ENCODE results near the gene TOX3. TPM values are rescaled to one million over a fixed set of nuclear protein-coding genes. Genes with fewer than 3 reads are reported as not detected.

TOX3 gene
- total and polyA plus RNA-seq, 2 experiments from 2014 or later, result 9.8 to 15.6 TPM

DNA sequence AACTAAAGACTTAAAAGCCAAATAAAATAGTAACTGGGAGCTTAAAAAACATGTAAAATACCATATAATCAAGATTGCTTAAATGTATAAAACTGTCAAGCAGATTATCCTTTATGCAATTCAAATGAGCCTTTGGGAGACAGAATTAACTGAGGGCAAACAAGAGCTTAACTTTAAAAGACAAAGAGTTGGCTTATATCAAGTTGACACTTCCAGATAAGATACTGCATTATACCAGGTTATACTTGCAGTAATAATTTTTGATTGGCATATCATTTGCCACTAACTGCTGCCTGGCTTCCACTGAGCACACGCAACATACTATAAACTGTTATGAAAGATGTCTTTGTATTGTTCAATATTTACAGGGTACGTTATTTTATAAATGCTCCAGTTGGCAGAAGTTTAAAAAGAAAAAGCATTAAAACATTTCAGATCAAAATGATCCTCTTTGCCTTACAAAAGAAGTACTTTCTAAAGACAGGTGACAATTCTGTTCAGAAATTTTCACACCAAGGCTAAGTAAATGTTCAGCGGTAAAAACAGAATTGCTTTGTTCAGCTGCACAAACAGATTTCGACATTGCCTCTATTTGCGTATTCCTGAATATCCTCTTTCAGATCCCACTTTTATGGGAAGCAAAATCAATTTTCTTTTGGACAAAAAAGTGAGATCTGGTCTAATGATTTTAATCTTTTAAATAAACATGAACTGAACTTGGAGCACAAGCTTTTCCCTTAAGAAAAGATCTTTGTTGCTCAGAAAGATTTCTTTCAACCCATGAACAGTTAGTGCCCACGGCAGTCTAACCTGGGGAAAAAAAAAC lies 50.7 kb downstream of the TOX3 start:
- Mint-ChIP-seq H3K9me3 (no peaks in the 10 kb centered on the region), H3K27ac (peak overlapping the region; percentile 28; the same call in 1 of the 2 replicates), H3K4me1 (peaks cover 47% of the 10 kb centered on the region), H3K27me3 (ENCODE audit: insufficient read depth, low read depth, poor library complexity) (no peaks in the 10 kb centered on the region), H3K4me3 (no peak overlapping the region), H3K36me3 (ENCODE audit: low read depth) (peaks cover under 1% of the 10 kb centered on the region; the same call in 1 of the 3 replicates)
- no peak overlapping the region for H3K4me3 ChIP-seq
- no peak overlapping the region for H3K27ac ChIP-seq (ENCODE audit: low read depth)
- H4K20me1 ChIP-seq (replicated peaks; ENCODE audit: insufficient read depth), result no peaks in the 10 kb centered on the region
- no peak for TF ChIP-seq EZH2 (IDR thresholded peaks at IDR 0.05; ENCODE audit: low read depth, unreplicated experiment)
- TF ChIP-seq, protein P1, sequence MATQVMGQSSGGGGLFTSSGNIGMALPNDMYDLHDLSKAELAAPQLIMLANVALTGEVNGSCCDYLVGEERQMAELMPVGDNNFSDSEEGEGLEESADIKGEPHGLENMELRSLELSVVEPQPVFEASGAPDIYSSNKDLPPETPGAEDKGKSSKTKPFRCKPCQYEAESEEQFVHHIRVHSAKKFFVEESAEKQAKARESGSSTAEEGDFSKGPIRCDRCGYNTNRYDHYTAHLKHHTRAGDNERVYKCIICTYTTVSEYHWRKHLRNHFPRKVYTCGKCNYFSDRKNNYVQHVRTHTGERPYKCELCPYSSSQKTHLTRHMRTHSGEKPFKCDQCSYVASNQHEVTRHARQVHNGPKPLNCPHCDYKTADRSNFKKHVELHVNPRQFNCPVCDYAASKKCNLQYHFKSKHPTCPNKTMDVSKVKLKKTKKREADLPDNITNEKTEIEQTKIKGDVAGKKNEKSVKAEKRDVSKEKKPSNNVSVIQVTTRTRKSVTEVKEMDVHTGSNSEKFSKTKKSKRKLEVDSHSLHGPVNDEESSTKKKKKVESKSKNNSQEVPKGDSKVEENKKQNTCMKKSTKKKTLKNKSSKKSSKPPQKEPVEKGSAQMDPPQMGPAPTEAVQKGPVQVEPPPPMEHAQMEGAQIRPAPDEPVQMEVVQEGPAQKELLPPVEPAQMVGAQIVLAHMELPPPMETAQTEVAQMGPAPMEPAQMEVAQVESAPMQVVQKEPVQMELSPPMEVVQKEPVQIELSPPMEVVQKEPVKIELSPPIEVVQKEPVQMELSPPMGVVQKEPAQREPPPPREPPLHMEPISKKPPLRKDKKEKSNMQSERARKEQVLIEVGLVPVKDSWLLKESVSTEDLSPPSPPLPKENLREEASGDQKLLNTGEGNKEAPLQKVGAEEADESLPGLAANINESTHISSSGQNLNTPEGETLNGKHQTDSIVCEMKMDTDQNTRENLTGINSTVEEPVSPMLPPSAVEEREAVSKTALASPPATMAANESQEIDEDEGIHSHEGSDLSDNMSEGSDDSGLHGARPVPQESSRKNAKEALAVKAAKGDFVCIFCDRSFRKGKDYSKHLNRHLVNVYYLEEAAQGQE (IDR thresholded peaks at IDR 0.05; ENCODE audit: unreplicated experiment), result no peak
- TF ChIP-seq STAT1 (IDR thresholded peaks at IDR 0.05; ENCODE audit: unreplicated experiment), result no peak
- TF ChIP-seq EZH2phosphoT487 (IDR thresholded peaks at IDR 0.05; ENCODE audit: unreplicated experiment), result no peak
- TF ChIP-seq CREB1 (CRISPR knock-in tag; IDR thresholded peaks at IDR 0.05; ENCODE audit: low read depth), result no peak
- no peak for TF ChIP-seq ZNF331 (CRISPR knock-in tag; IDR thresholded peaks at IDR 0.05; ENCODE audit: low read depth)
- TF ChIP-seq NANOG (IDR thresholded peaks at IDR 0.05; ENCODE audit: borderline replicate concordance), result no peak
- no peak for TF ChIP-seq JUNB (IDR thresholded peaks at IDR 0.05; ENCODE audit: unreplicated experiment)
- TF ChIP-seq, protein P2, sequence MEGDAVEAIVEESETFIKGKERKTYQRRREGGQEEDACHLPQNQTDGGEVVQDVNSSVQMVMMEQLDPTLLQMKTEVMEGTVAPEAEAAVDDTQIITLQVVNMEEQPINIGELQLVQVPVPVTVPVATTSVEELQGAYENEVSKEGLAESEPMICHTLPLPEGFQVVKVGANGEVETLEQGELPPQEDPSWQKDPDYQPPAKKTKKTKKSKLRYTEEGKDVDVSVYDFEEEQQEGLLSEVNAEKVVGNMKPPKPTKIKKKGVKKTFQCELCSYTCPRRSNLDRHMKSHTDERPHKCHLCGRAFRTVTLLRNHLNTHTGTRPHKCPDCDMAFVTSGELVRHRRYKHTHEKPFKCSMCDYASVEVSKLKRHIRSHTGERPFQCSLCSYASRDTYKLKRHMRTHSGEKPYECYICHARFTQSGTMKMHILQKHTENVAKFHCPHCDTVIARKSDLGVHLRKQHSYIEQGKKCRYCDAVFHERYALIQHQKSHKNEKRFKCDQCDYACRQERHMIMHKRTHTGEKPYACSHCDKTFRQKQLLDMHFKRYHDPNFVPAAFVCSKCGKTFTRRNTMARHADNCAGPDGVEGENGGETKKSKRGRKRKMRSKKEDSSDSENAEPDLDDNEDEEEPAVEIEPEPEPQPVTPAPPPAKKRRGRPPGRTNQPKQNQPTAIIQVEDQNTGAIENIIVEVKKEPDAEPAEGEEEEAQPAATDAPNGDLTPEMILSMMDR (conservative IDR thresholded peaks at IDR 0.05; ENCODE audit: low read depth in 2 of 2), result no peak
- no peak for TF ChIP-seq ZNF114 (CRISPR knock-in tag; IDR thresholded peaks at IDR 0.05)
- TF ChIP-seq, protein P3, sequence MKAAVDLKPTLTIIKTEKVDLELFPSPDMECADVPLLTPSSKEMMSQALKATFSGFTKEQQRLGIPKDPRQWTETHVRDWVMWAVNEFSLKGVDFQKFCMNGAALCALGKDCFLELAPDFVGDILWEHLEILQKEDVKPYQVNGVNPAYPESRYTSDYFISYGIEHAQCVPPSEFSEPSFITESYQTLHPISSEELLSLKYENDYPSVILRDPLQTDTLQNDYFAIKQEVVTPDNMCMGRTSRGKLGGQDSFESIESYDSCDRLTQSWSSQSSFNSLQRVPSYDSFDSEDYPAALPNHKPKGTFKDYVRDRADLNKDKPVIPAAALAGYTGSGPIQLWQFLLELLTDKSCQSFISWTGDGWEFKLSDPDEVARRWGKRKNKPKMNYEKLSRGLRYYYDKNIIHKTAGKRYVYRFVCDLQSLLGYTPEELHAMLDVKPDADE (IDR thresholded peaks at IDR 0.05), result no peak
- H3K79me2 ChIP-seq (replicated peaks; ENCODE audit: insufficient read depth), result peaks cover 81% of the 10 kb centered on the region
- DNase-seq (ENCODE audit: low spot score) (no peak), ATAC-seq (no peak)
- H2AFZ ChIP-seq, result no peak overlapping the region
- H3K9me2 ChIP-seq (ENCODE audit: insufficient read depth), result no peaks in the 10 kb centered on the region
- no peaks in the 10 kb centered on the region for H3K36me3 ChIP-seq (ENCODE audit: insufficient read depth)
- H3F3A ChIP-seq (replicated peaks; ENCODE audit: low read depth), result no peaks in the 10 kb centered on the region
- no peak overlapping the region for H3K4me2 ChIP-seq
- H3K4me1 ChIP-seq (ENCODE audit: insufficient read depth), result peaks cover 38% of the 10 kb centered on the region
- H3K27me3 ChIP-seq (ENCODE audit: insufficient read depth), result no peaks in the 10 kb centered on the region
